LNCaP clone FGC (cell line): ENCODE results near the gene TLE6.

Experiments used
- DNase-seq: peaks from one replicate; pipeline ENCODE4 v3.0.0-alpha.2; 2011; ENCODE audit warnings: low read depth
- H3K4me3 ChIP-seq: 2 replicates; pipeline ENCODE4 v1.5.1; 2011; ENCODE audit warnings: mild to moderate bottlenecking, low read depth, low read length, control low read depth
- TF ChIP-seq, protein P1 (sequence below): IDR thresholded peaks from 2 replicates; pipeline ENCODE4 v1.5.1; 2012; ENCODE audit warnings: mild to moderate bottlenecking; ENCODE audit not compliant: control insufficient read depth, insufficient read depth; ENCODE audit errors: extremely low read depth

The TLE6 gene

DNA sequence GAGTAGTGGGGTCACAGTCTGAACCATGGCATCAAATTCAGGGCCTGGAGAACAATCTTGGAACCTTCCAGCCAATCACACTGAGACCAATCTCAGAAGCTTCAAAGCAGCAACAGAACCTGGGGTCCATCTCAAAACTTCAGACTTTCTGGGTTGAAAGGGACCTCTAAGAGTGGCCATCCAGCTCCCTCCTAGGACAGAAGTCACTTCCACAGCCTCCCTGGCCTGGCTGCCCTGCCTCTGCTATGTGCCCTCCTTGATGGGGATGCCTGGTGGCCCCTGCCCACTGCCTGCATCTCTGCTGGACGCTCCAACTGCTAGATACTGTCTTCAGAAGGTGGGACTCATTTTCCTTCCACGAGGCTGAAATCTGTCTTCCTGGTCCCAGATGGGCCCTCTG is 49.9 kb downstream of the TLE6 start:
- no peak for DNase-seq
- TF ChIP-seq, protein P1, sequence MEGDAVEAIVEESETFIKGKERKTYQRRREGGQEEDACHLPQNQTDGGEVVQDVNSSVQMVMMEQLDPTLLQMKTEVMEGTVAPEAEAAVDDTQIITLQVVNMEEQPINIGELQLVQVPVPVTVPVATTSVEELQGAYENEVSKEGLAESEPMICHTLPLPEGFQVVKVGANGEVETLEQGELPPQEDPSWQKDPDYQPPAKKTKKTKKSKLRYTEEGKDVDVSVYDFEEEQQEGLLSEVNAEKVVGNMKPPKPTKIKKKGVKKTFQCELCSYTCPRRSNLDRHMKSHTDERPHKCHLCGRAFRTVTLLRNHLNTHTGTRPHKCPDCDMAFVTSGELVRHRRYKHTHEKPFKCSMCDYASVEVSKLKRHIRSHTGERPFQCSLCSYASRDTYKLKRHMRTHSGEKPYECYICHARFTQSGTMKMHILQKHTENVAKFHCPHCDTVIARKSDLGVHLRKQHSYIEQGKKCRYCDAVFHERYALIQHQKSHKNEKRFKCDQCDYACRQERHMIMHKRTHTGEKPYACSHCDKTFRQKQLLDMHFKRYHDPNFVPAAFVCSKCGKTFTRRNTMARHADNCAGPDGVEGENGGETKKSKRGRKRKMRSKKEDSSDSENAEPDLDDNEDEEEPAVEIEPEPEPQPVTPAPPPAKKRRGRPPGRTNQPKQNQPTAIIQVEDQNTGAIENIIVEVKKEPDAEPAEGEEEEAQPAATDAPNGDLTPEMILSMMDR = no peak
- no peak overlapping the region for H3K4me3 ChIP-seq

DNA sequence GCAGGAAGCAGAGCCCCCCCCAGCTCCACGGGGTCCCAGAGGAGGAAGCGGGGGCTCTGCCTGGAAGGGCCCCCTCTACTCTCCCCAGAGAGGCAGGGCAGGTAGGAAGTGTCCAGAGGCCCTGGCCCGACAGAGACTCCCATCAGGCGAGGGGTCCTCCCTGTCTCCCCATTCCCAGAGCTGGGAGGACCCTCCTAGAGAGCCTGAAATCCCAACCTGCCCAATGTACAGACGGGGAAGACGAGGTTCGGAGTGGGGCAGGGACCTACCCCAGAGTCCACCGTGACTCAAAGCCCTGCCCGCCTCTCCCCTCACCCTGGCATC is 50.6 kb downstream of the TLE6 start:
- no peak overlapping the region for H3K4me3 ChIP-seq
- TF ChIP-seq, protein P1 = no peak
- no peak for DNase-seq

- TF ChIP-seq, protein P1 = no peak
- H3K4me3 ChIP-seq = peak overlapping the region; percentile 70
- DNase-seq = no peak
Observed at GRCh38 chr19:3028305-3029064, 51.1 kb downstream of the TLE6 start.

GRCh38 chr19:3029065-3029923 is 51.9 kb downstream of the TLE6 start, which contains the start of gene TLE2:
Gene TLE2, minus strand, starts transcription at chr19:3029280. Its CDS starts 376 bp downstream, at chr19:3028904.
- TF ChIP-seq, protein P1 = 0 out of 2 replicates have a peak, but pooled peaks have one; percentile 3
- no peak for DNase-seq

DNA sequence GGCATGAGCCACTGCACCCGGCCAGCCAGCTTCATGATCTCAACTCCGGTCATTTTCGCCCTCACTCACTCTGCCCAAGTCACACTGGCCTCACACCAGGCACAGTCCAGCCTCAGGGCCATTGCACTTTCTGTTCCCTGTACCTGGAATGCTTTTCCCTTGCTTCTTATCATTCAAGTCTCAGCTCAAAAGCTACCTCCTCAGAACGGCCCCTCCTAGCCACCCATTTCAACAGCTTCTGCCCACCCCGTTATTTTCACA is 54.2 kb downstream of the TLE6 start:
- no peak for DNase-seq
- TF ChIP-seq, protein P1 = no peak
- no peak overlapping the region for H3K4me3 ChIP-seq

More at GRCh38 chr19:3029065-3029923, 51.9 kb downstream of the TLE6 start, which contains the start of gene TLE2:
- peak within 1 kb of the TSS; percentile 70 for H3K4me3 ChIP-seq

- TF ChIP-seq, protein P1 = no peak
- no peak overlapping the region for H3K4me3 ChIP-seq
- no peak for DNase-seq
Observed at GRCh38 chr19:3033595-3034405, 56.4 kb downstream of the TLE6 start.
